GM13976 (cell line): Measurements from ENCODE around the gene DZIP3.
"Not testable (repeated sequence)": the region's sequence is repeated elsewhere in the genome, so short reads cannot be mapped to it uniquely, and the experiment has no call there.

ENCODE experiments used
- DNase-seq: peaks from one replicate; pipeline ENCODE4 v3.0.0; 2012; ENCODE audit warnings: low spot score
- in situ Hi-C: fragments of 300-500 bp; cut with MboI; formaldehyde crosslinking; loops from one replicate; pipeline ENCODE4 v1.12.0; 2022; ENCODE audit warnings: low sequenced_read_pairs, mixed read lengths, inconsistent platforms; ENCODE audit not compliant: unreplicated experiment
- TF ChIP-seq, protein P1 (sequence below): IDR thresholded peaks from 2 replicates; pipeline ENCODE4 v1.5.1; 2012; ENCODE audit warnings: borderline replicate concordance, mild to moderate bottlenecking; ENCODE audit not compliant: insufficient read depth; ENCODE audit errors: extremely low read depth, missing control alignments, control extremely low read depth

DZIP3 gene

DNA sequence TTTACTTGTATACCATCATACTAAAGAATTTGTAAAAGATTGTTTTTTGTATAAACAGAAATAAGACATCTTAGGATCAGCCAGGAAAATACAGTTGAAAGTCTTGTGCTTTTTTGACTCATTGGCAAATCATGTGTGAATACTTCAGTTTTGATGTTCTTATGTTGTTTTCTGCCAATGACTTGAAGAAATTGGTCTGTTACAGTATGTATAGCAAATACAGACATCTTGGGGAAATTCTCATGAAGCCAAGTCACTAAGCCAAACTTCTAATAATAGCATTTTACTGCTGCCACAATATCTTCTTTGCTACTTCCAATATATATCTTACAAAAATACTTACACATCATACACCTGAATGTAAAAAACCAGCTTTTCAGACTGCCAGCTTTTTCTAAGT, 83.2 kb downstream of the DZIP3 start:
- no peak for DNase-seq
- TF ChIP-seq, protein P1, sequence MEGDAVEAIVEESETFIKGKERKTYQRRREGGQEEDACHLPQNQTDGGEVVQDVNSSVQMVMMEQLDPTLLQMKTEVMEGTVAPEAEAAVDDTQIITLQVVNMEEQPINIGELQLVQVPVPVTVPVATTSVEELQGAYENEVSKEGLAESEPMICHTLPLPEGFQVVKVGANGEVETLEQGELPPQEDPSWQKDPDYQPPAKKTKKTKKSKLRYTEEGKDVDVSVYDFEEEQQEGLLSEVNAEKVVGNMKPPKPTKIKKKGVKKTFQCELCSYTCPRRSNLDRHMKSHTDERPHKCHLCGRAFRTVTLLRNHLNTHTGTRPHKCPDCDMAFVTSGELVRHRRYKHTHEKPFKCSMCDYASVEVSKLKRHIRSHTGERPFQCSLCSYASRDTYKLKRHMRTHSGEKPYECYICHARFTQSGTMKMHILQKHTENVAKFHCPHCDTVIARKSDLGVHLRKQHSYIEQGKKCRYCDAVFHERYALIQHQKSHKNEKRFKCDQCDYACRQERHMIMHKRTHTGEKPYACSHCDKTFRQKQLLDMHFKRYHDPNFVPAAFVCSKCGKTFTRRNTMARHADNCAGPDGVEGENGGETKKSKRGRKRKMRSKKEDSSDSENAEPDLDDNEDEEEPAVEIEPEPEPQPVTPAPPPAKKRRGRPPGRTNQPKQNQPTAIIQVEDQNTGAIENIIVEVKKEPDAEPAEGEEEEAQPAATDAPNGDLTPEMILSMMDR: no peak
- in situ Hi-C loops: loop anchor here (25.0 kb wide), 1 partner anchor 390 kb away; no protein-coding TSS in a partner anchor

DNA sequence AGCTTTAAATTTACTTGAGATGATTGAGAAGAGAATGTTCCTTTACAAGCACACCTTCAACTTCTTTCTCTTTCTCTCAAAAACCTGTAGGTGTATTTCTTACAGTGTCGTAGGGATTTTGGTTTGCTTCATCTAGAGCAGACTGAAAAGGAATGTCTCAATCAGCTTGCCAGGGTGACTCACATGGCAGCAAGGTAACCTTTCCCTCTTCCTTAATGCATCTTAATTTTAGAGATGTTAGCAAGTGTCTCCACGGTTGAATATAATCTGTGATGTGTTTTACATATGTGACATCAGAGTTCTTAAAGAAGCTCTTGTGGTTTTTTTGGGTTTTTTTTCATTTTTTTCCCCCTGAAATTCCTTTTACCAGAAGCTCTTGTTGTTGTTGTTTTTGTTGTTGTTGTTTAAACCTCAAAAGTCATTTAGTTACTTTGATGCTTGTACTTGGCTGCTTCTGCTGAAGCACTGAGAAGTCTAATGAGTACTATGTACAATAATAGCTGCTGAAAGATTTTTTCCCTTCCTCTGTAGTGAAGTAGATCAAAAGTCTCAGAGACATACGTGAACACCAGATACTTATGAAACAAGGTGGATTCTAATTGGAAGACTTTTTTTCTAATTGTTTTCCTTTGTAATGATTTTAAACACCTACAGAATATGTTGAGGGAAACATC, 84.6 kb downstream of the DZIP3 start:
- TF ChIP-seq, protein P1: no peak
- no peak for DNase-seq
- in situ Hi-C loops: loop anchor here (25.0 kb wide), 1 partner anchor 388 kb away; no protein-coding TSS in a partner anchor

DNA sequence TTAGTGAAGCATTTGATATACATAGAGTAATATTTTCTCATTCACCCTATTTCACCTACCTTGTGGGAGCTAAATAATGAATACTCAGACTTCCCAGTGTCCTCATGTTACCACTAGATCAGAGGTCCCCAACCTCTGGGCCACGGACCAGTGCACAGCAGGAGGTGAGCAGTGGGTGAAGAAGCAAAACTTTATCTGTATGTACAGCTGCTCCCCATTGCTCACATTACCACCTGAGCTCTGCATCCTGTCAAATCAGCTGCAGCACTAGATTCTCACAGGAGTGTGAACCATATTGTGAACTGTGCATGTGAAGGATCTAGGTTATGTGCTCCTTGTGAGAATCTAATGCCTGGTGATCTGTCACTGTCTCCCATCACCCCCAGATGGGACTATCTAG, 88.3 kb downstream of the DZIP3 start:
- DNase-seq: no peak
- in situ Hi-C loops: no loop called here
- TF ChIP-seq, protein P1: no peak

DNA sequence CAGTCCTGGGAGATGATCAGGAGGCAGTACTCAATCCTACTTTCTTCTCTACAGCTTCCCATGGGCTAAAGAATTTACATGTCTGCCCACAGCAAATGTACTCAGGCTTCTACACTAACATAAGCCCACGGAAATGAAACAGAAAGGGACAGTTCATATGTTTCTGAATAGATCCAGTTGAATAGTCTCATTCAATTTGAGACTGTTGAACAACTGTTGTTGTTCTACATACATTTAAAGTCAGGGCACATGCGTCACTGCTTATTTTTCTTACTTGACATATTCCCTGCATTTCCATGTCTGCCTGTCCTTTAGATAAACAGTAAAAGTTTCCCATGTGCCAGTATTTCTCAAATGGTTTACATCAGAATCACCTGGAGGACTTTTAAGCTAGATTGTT, 102.8 kb downstream of the DZIP3 start:
- DNase-seq, in situ Hi-C loops: not testable (repeated sequence)

DNA sequence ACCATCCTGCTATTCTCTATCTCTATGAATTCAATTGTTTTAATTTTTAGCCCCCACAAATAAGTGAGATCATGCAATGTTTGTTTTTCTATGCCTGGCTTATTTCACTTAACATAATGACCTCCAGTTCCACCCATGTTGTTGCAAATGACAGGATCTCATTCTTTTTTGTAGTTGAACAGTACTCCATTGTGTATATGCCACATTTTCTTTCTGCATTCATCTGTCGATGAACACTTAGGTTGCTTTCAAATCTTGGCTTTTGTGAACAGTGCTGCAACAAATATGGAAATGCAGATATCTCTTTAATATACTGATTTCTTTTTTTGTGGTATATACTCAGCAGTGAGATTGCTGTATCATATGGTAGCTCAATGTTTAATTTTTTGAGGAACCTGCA, 108.9 kb downstream of the DZIP3 start:
- TF ChIP-seq, protein P1: no peak
- in situ Hi-C loops: no loop called here

DNA sequence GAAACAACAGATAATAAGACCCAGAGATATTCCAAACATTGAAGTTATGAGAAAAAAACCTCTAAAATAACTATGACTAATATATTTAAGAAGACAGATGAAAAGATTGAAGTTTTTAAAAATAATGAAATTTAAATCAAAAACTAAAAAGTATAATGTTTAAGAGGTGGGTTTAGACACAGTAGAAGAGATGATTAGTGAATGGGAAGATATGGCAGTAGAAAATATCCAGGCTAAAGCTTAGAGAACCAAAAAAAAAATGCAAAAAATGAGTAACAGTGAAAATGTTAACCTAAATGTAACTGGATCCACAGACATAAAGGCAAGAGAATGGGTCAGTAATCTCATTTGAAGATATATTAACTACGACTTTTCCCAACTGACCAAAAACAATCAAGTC, 115.5 kb downstream of the DZIP3 start:
- no peak for DNase-seq
- in situ Hi-C loops: no loop called here
- TF ChIP-seq, protein P1: no peak

More for the DNA sequence above, 108.9 kb downstream of the DZIP3 start:
- no peak for DNase-seq

DNA sequence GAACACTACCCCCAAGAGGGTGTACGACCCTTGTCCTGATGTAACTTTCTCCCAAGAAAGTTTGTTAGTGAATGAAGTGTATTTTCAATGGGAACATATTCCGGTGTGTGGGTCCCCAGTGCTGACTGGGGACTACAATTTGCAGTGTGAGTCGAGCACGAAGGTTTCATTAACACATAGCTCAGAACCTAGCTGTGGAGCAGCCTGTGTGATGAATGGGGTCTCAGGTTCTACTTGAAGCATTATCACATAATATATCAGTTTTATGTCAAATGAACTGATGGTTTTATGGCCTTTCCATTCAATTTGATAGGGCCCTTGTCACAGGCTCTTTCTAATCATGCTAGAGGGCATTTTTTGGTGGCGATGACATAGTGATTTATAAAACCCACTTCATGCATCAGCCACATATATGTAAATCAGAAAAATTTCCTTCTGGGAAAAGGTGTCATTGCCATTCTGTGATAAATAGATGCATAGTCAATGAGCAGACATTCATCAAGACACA, 123.5 kb downstream of the DZIP3 start:
- TF ChIP-seq, protein P1: no peak
- DNase-seq: no peak
- in situ Hi-C loops: no loop called here
